CD4-positive, alpha-beta memory T cell (primary cell): ENCODE results near the gene VSIG2. TPM values are rescaled to one million over a fixed set of nuclear protein-coding genes. Genes with fewer than 3 reads are reported as not detected.
A peak's percentile ranks its signal among the peaks of the same experiment; 100 is the strongest.

Experiments
- CTCF ChIA-PET: fragments of 350-600 bp; sonication (Branson Sonifier 250); formaldehyde crosslinking; loops from one replicate; lab custom pipeline; 2021; ENCODE audit warnings: inconsistent platforms; ENCODE audit not compliant: partially characterized antibody; lab: Charles Lee
- POLR2A ChIA-PET: fragments of 350-600 bp; sonication (Branson Sonifier 250); formaldehyde crosslinking; loops from one replicate; lab custom pipeline; 2021; ENCODE audit not compliant: partially characterized antibody; lab: Charles Lee
- DNase-seq, 5 donors: peaks; one replicate each; pipeline versions ENCODE4 v3.0.0 to v3.0.0-alpha.2; 2020 to 2022; ENCODE audit warnings: mixed read lengths in 1 of 5
- H3K27ac ChIP-seq: one replicate; pipeline ENCODE4 v1.7.0; 2013; ENCODE audit warnings: low read depth, low read length
- H3K27me3 ChIP-seq: 2 replicates; pipeline ENCODE4 v1.7.0; 2013; ENCODE audit warnings: mild to moderate bottlenecking, low read length, moderate library complexity; ENCODE audit not compliant: insufficient read depth
- H3K36me3 ChIP-seq: 2 replicates; pipeline ENCODE4 v1.7.0; 2013; ENCODE audit warnings: mild to moderate bottlenecking, low read length, moderate library complexity; ENCODE audit not compliant: insufficient read depth
- H3K4me1 ChIP-seq: 2 replicates; pipeline ENCODE4 v1.7.0; 2013; ENCODE audit warnings: mild to moderate bottlenecking, low read length, moderate library complexity; ENCODE audit not compliant: insufficient read depth
- H3K4me3 ChIP-seq, 2 donors: one replicate each; pipeline ENCODE4 v1.7.0; 2013; ENCODE audit warnings: low read length in 2 of 2, mild to moderate bottlenecking in 1 of 2
- H3K9me3 ChIP-seq, 2 donors: one replicate each; pipeline ENCODE4 v1.7.0; 2013; ENCODE audit warnings: low read length in 2 of 2, control low read depth in 1 of 2; ENCODE audit not compliant: control insufficient read depth in 1 of 2
- H3K27ac Mint-ChIP-seq, 7 donors: one replicate each; pipeline ENCODE4 v1.8.0; 2020 to 2021; ENCODE audit warnings: mixed read lengths in 7 of 7, mild to moderate bottlenecking in 6 of 7, inconsistent platforms in 3 of 7, moderate library complexity in 3 of 7
- H3K27me3 Mint-ChIP-seq, 2 donors: one replicate each; pipeline ENCODE4 v1.8.0; 2020 to 2021; ENCODE audit warnings: mixed read lengths in 2 of 2
- H3K36me3 Mint-ChIP-seq, 2 donors: one replicate each; pipeline ENCODE4 v1.8.0; 2020 to 2021; ENCODE audit warnings: mixed read lengths in 2 of 2, inconsistent platforms in 1 of 2, mild to moderate bottlenecking in 1 of 2
- H3K4me1 Mint-ChIP-seq, 4 donors: one replicate each; pipeline ENCODE4 v1.8.0; 2020 to 2021; ENCODE audit warnings: mixed read lengths in 4 of 4, mild to moderate bottlenecking in 1 of 4
- H3K4me3 Mint-ChIP-seq, 8 donors: one replicate each; pipeline ENCODE4 v1.8.0; 2020 to 2021; ENCODE audit warnings: mixed read lengths in 8 of 8, mild to moderate bottlenecking in 7 of 8, moderate library complexity in 6 of 8, inconsistent platforms in 3 of 8
- H3K9me3 Mint-ChIP-seq, 8 donors: one replicate each; pipeline ENCODE4 v1.8.0; 2020 to 2021; ENCODE audit warnings: mixed read lengths in 8 of 8, mild to moderate bottlenecking in 5 of 8, inconsistent platforms in 3 of 8, moderate library complexity in 1 of 8
- intact Hi-C: fragments of 100-400 bp; cut with micrococcal nuclease; formaldehyde crosslinking; loops from one replicate; pipeline ENCODE4 v1.15.1; 2023
- polyA plus RNA-seq, 2 donors: library from polyadenylated mRNA; unstranded; fragments of 300-500 nt; fragmentation: Illumina TruSeq; gene quantifications; one replicate each; pipeline ENCODE4 v1.2.3, GENCODE V29; 2021
- total RNA-seq, 2 experiments: library from RNA; stranded (reverse); gene quantifications; one replicate each; pipeline ENCODE4 v1.2.3, GENCODE V29; 2021

Gene VSIG2
- total and polyA plus RNA-seq, 4 experiments from 2014 or later: 0.39 to 0.87 (median 0.68) TPM

- H3K27ac Mint-ChIP-seq: no peak overlapping the region
- peaks cover 0 to 4% of the 10 kb centered on the region in 2 donors for H3K36me3 Mint-ChIP-seq
- no peak overlapping the region for H3K4me3 ChIP-seq
- ChIA-PET CTCF (interaction anchor here (1.0 to 14.1 kb wide), 5 partner anchors 12 to 93 kb away, joined by 3 to 239 read pairs (median 28); partner anchors contain the start of genes NRGN, SIAE, SPA17 and VSIG2), POLR2A (interaction anchor here (1.1 to 5.4 kb wide), 5 partner anchors 8 to 90 kb away, joined by 5 to 50 read pairs (median 8); partner anchors contain the start of genes SIAE, SPA17 and VSIG2)
- peaks cover 22 to 31% of the 10 kb centered on the region in 2 donors for H3K27me3 Mint-ChIP-seq
- H3K4me3 Mint-ChIP-seq: peak overlapping the region in 5 of 8 donors; percentile 6 to 62 (median 46)
- H3K9me3 ChIP-seq: no peaks in the 10 kb centered on the region
- H3K27me3 ChIP-seq: peaks cover 34% of the 10 kb centered on the region
- H3K9me3 Mint-ChIP-seq: no peaks in the 10 kb centered on the region
- DNase-seq: no peak
- H3K36me3 ChIP-seq: no peaks in the 10 kb centered on the region
- H3K4me1 ChIP-seq: peaks cover 33% of the 10 kb centered on the region
- H3K27ac ChIP-seq: no peak overlapping the region
- intact Hi-C loops: no loop called here
- peaks cover 7 to 42% (median 22%) of the 10 kb centered on the region in 4 donors for H3K4me1 Mint-ChIP-seq
These were observed 8.8 kb upstream of the VSIG2 start for GRCh38 chr11:124760806-124761205.

- Mint-ChIP-seq H3K27me3 (peaks cover 22 to 32% of the 10 kb centered on the region in 2 donors), H3K27ac (no peak overlapping the region), H3K36me3 (peaks cover 0 to 4% of the 10 kb centered on the region in 2 donors), H3K4me1 (peaks cover 7 to 42% (median 22%) of the 10 kb centered on the region in 4 donors), H3K9me3 (no peaks in the 10 kb centered on the region), H3K4me3 (peak overlapping the region in 3 of 8 donors; percentile 13 to 49 (median 20))
- no peak for DNase-seq
- Histone ChIP-seq H3K9me3 (no peaks in the 10 kb centered on the region), H3K27me3 (peaks cover 34% of the 10 kb centered on the region), H3K4me1 (peaks cover 33% of the 10 kb centered on the region), H3K36me3 (no peaks in the 10 kb centered on the region), H3K4me3 (no peak overlapping the region), H3K27ac (no peak overlapping the region)
- POLR2A ChIA-PET: interaction anchor here (1.6 to 5.4 kb wide), 2 partner anchors 14 to 38 kb away, joined by 5 to 50 read pairs; no protein-coding TSS in a partner anchor
- intact Hi-C loops: no loop called here
- CTCF ChIA-PET: interaction anchor here (5.3 to 14.1 kb wide), 3 partner anchors 12 to 89 kb away, joined by 28 to 239 read pairs (median 224); partner anchors contain the start of genes NRGN, SIAE, SPA17 and VSIG2
These were observed 8.2 kb upstream of the VSIG2 start for GRCh38 chr11:124760205-124760652.

DNA sequence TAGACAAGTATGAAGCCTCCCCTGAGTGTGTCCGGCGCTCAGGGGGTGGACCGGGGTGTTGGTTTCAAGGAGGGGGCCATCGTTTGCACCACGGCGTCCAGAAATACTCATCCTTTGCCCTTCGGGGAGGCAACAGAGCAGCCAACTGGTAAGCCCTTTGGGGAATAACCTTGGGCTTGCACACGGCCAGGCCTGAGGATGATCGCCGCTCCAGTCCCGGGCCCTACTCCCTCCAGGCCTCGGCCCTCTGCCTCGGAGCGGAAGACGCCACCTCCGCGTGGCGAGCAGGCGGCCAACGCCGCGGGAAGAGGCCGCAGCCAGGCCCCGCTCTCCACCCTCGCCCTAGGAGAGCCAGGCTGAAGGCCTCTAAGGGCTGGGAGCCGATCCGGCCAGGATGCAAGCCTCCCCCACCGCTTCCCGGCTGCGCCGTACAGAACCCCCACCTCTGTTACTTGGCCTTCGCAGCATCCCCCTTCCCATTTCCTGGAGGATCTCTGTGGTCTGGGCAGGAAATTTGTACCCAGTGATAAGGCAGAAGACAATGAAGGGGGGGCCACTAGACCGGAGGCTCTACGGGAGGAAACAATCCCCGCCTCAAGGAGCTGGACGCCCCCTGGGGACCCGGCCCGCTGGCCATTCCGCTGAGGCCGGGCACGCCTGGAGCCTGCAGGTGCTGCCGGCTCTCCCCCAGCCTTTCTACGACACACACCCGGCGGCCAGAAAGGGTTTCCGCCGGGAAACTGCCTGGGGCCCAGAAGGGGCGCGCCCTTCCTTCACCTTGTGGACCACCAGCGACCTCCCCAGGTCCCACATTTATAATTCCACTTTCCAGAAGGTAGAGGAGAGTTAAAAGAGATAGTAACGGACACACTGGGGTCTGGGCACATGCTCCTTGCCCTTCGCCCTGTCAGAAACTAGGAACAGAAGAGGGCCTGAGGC lies 7.5 kb upstream of the VSIG2 start:
- peaks cover 7 to 42% (median 22%) of the 10 kb centered on the region in 4 donors for H3K4me1 Mint-ChIP-seq
- H3K9me3 Mint-ChIP-seq: no peaks in the 10 kb centered on the region
- H3K36me3 Mint-ChIP-seq: peaks cover 0 to 2% of the 10 kb centered on the region in 2 donors
- H3K27me3 Mint-ChIP-seq: peaks cover 22 to 32% of the 10 kb centered on the region in 2 donors
- ChIA-PET POLR2A (interaction anchor here (4.5 kb wide), 1 partner anchor 14 kb away, joined by 30 read pairs; no protein-coding TSS in a partner anchor), CTCF (interaction anchor here (1.2 to 4.5 kb wide), 4 partner anchors 12 to 90 kb away, joined by 3 to 41 read pairs (median 11); no protein-coding TSS in a partner anchor)
- H3K27me3 ChIP-seq: peaks cover 34% of the 10 kb centered on the region
- H3K36me3 ChIP-seq: no peaks in the 10 kb centered on the region
- intact Hi-C loops: no loop called here
- no peak overlapping the region for H3K27ac Mint-ChIP-seq
- H3K4me3 Mint-ChIP-seq: peak overlapping the region in 6 of 8 donors; percentile 9 to 86 (median 55)
- no peaks in the 10 kb centered on the region for H3K9me3 ChIP-seq
- H3K27ac ChIP-seq: no peak overlapping the region
- H3K4me3 ChIP-seq: no peak overlapping the region
- H3K4me1 ChIP-seq: peaks cover 33% of the 10 kb centered on the region
- no peak for DNase-seq

DNA sequence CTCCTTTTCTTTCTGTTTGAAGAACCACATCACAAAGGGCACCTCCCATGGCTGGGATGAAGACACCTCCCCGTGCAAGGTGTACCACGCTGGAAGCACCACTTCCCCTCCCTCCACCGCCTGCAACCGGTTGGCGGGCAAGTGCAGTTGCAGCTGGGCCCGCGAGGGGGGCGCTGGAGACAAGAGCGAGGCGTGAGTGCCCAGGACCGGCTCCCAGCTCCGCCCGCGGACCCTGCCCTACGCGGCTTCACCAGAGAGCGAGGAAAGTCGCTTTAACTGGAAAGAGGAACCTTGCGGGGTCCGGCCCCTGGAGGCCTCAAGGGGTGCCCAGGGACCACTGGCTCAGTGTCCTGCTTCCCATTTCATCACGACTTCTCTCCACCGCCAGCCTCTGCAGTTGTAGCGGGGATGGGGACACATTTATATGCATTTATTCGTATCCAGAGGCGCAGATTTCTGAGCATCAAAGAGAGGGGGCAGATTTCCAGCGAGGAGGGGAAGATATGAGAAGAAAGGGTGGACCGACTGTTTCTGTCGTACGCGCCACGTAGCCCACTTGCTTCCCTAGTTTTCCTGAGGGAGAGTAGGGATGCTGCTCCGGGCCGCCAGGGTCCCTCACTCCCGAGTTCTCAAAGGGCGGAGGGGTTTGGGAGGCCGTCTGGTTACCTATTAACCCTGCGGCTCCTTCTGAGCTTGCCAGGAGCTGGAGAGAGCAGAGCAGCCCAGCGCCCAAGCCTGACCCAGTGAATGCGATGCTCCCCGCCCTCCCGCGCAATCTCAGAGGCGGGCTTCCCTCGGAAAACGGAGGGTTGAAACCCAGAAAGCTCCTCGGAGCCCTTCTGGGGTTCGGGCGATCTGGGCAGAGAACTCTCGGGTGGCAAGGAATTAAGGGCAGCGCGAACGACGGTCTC lies 6.6 kb upstream of the VSIG2 start:
- POLR2A ChIA-PET: interaction anchor here (1.3 to 4.5 kb wide), 3 partner anchors 13 to 89 kb away, joined by 6 to 30 read pairs (median 7); partner anchors contain the start of gene NRGN
- H3K9me3 ChIP-seq: no peaks in the 10 kb centered on the region
- Mint-ChIP-seq H3K4me3 (peak overlapping the region; percentile 58 to 86 (median 72)), H3K27me3 (peaks cover 22 to 32% of the 10 kb centered on the region in 2 donors), H3K27ac (peak overlapping the region in 3 of 7 donors; percentile 18 to 43 (median 41)), H3K9me3 (no peaks in the 10 kb centered on the region), H3K36me3 (peaks cover 0 to 2% of the 10 kb centered on the region in 2 donors), H3K4me1 (peaks cover 7 to 41% (median 22%) of the 10 kb centered on the region in 4 donors)
- no peaks in the 10 kb centered on the region for H3K36me3 ChIP-seq
- intact Hi-C loops: loop anchor here (1.0 kb wide), 1 partner anchor 12 kb away; no protein-coding TSS in a partner anchor
- no peak overlapping the region for H3K27ac ChIP-seq
- CTCF ChIA-PET: interaction anchor here (1.2 to 4.5 kb wide), 8 partner anchors 11 to 108 kb away, joined by 3 to 41 read pairs (median 4); no protein-coding TSS in a partner anchor
- H3K4me1 ChIP-seq: peaks cover 33% of the 10 kb centered on the region
- no peak overlapping the region for H3K4me3 ChIP-seq
- DNase-seq: peak; percentile 62 to 74 (median 65)
- peaks cover 34% of the 10 kb centered on the region for H3K27me3 ChIP-seq

DNA sequence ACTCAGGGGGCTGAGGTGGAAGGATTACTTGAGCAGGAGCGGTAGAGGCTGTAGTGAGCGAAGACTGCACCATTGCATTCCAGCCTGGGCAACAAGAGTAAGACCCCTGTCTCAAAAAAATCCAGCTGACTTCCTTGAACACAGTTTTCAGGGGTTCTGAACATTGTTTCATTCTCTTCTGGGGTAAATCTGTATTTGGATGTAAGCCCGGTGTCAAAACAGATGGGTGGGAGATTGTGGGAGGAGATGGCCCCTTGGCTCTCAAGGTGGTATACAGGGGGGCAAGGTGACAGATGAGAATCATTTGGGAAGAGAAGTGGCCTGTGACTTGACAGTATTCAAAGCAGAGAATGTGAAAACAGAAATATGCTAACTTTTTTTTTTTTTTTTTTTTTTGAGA lies 5.3 kb upstream of the VSIG2 start:
- no peaks in the 10 kb centered on the region for H3K9me3 ChIP-seq
- H3K36me3 Mint-ChIP-seq: no peaks in the 10 kb centered on the region
- peaks cover 34% of the 10 kb centered on the region for H3K27me3 ChIP-seq
- peaks cover 33% of the 10 kb centered on the region for H3K4me1 ChIP-seq
- H3K9me3 Mint-ChIP-seq: no peaks in the 10 kb centered on the region
- peak overlapping the region in 1 of 8 donors; percentile 30 for H3K4me3 Mint-ChIP-seq
- H3K27ac Mint-ChIP-seq: peak overlapping the region in 1 of 7 donors; percentile 23
- no peaks in the 10 kb centered on the region for H3K36me3 ChIP-seq
- POLR2A ChIA-PET: interaction anchor here (4.5 kb wide), 1 partner anchor 11 kb away, joined by 30 read pairs; no protein-coding TSS in a partner anchor
- peaks cover 22 to 30% of the 10 kb centered on the region in 2 donors for H3K27me3 Mint-ChIP-seq
- H3K4me3 ChIP-seq: no peak overlapping the region
- H3K27ac ChIP-seq: no peak overlapping the region
- no peak for DNase-seq
- peaks cover 5 to 33% (median 19%) of the 10 kb centered on the region in 4 donors for H3K4me1 Mint-ChIP-seq
- intact Hi-C loops: no loop called here
- CTCF ChIA-PET: interaction anchor here (4.5 kb wide), 1 partner anchor 10 kb away, joined by 41 read pairs; no protein-coding TSS in a partner anchor

DNA sequence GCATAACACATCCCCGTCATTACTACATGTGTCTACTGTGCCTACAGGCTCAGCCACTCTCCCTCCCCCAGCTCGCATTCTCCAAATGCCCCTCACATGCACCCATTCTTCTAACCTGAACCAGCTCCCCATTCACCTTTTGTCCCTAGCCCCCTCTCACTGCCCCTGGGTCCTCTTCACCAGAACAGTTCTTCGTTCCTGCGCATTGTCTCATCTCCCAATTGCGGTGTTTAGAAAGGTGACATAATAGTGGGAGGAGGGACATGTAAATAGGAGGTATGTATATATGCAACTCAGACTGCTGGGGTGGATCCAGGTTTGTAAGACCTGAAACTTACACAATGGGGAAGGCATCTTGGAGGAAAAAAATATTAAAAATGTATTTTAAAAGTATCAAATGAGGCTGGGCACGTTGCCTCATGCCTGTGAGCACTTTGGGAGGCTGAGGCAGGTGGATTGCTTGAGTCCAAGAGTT lies 4.7 kb upstream of the VSIG2 start:
- H3K4me3 Mint-ChIP-seq: no peak overlapping the region
- Histone ChIP-seq H3K36me3 (no peaks in the 10 kb centered on the region), H3K4me1 (peaks cover 31% of the 10 kb centered on the region), H3K9me3 (no peaks in the 10 kb centered on the region), H3K27me3 (peaks cover 32% of the 10 kb centered on the region), H3K27ac (no peak overlapping the region), H3K4me3 (no peak overlapping the region)
- no peak overlapping the region for H3K27ac Mint-ChIP-seq
- H3K36me3 Mint-ChIP-seq: no peaks in the 10 kb centered on the region
- POLR2A ChIA-PET: interaction anchor here (4.5 kb wide), 1 partner anchor 11 kb away, joined by 30 read pairs; no protein-coding TSS in a partner anchor
- no peak for DNase-seq
- peaks cover 22 to 30% of the 10 kb centered on the region in 2 donors for H3K27me3 Mint-ChIP-seq
- intact Hi-C loops: no loop called here
- H3K4me1 Mint-ChIP-seq: peaks cover 5 to 33% (median 18%) of the 10 kb centered on the region in 4 donors
- no peaks in the 10 kb centered on the region for H3K9me3 Mint-ChIP-seq
- CTCF ChIA-PET: interaction anchor here (1.6 to 4.5 kb wide), 2 partner anchors 10 to 86 kb away, joined by 5 to 41 read pairs; no protein-coding TSS in a partner anchor
